Tibial artery (tissue), 4 donors: Measurements from ENCODE around the gene ACTL6B.

ENCODE experiments used
- DNase-seq, 2 donors: peaks; one replicate each; pipeline ENCODE4 v3.0.0-alpha.2; 2019
- H3K27ac ChIP-seq, 2 donors: fragments of 200-600 bp; sonication (generic) in 1 of 2; 1 replicate in 1 of 2; 2 replicates in 1 of 2; pipeline ENCODE4 v1.5.1; 2018 to 2019; ENCODE audit warnings: mild to moderate bottlenecking in 1 of 2
- H3K27me3 ChIP-seq, 2 donors: fragments of 200-600 bp; sonication (generic) in 1 of 2; one replicate each; pipeline versions ENCODE4 v1.5.1 to v1.6.0; 2016 to 2019
- H3K36me3 ChIP-seq, 3 donors: fragments of 200-600 bp; sonication (generic) in 2 of 3; one replicate each; pipeline ENCODE4 v1.5.1; 2016 to 2019; ENCODE audit warnings: mild to moderate bottlenecking in 2 of 3
- H3K4me1 ChIP-seq, 4 donors: fragments of 200-600 bp; sonication (generic) in 2 of 4; 1 replicate in 3 of 4; 2 replicates in 1 of 4; pipeline ENCODE4 v1.5.1; 2016 to 2019
- H3K4me3 ChIP-seq, 2 donors: fragments of 200-600 bp; sonication (generic) in 1 of 2; 1 replicate in 1 of 2; 2 replicates in 1 of 2; pipeline ENCODE4 v1.5.1; 2018 to 2019; ENCODE audit warnings: mild to moderate bottlenecking in 2 of 2
- H3K9me3 ChIP-seq, 3 donors: fragments of 200-600 bp; sonication (generic) in 1 of 3; one replicate each; pipeline ENCODE4 v1.5.1; 2016 to 2019
- intact Hi-C: fragments of 100-400 bp; cut with DNase I; formaldehyde crosslinking; loops from one replicate; pipeline ENCODE4 v1.15.0; 2023; ENCODE audit warnings: low total_unique reads
- TF ChIP-seq, protein P1 (sequence below), 2 experiments: fragments of 200-600 bp in 1 of 2; fragments of 450-650 bp in 1 of 2; IDR thresholded peaks; one replicate each; pipeline ENCODE4 v1.5.1; 2017 to 2019; ENCODE audit warnings: antibody characterized with exemption in 2 of 2, mild to moderate bottlenecking in 1 of 2, moderate library complexity in 1 of 2

ACTL6B gene

DNA sequence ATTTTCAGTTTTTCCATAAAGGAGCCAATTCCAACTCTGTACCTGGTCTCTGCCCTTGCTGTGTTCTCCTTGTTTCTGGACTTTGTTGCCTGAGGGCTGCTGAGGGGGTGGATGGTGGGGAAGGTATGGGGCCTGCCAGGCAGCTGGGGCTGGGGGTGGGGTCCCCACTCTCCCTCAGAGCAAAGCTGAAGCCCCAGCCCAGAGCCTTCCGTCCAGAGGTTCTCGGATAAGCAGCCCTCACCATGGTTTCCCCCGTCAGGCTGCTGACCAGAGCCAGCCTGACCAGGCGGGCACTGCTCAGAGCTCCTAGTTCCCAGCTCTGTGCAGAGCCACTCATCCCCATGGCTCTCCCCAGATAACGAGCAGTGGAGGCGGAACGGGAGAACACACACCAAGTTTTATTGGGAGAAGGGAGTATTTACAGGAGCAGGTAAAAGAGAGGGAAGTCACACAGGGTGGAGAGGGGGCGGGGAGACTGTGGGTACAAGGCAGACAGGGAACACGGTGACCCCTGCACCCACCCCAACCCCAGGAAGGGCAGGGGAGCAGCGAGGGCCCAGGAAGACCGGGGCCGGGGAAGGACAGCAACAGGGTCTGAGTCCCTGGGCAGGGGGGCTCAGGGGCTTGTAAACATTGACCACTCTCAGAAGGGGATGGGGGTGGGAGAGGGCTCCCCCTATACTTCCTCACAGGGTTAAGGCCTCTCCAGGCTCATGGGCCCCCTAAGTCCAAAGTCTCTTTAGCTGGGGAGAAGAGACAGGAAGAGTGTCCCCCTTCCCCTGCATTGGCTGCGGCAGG lies 23.1 kb upstream of the ACTL6B start:
- Histone ChIP-seq H3K4me3 (no peak overlapping the region), H3K27ac (peak overlapping the region; percentile 50 to 51), H3K36me3 (peaks cover 59 to 79% (median 73%) of the 10 kb centered on the region in 3 donors), H3K27me3 (no peaks in the 10 kb centered on the region), H3K4me1 (peaks cover 0 to 32% (median 12%) of the 10 kb centered on the region in 4 donors), H3K9me3 (no peaks in the 10 kb centered on the region)
- TF ChIP-seq, protein P1, sequence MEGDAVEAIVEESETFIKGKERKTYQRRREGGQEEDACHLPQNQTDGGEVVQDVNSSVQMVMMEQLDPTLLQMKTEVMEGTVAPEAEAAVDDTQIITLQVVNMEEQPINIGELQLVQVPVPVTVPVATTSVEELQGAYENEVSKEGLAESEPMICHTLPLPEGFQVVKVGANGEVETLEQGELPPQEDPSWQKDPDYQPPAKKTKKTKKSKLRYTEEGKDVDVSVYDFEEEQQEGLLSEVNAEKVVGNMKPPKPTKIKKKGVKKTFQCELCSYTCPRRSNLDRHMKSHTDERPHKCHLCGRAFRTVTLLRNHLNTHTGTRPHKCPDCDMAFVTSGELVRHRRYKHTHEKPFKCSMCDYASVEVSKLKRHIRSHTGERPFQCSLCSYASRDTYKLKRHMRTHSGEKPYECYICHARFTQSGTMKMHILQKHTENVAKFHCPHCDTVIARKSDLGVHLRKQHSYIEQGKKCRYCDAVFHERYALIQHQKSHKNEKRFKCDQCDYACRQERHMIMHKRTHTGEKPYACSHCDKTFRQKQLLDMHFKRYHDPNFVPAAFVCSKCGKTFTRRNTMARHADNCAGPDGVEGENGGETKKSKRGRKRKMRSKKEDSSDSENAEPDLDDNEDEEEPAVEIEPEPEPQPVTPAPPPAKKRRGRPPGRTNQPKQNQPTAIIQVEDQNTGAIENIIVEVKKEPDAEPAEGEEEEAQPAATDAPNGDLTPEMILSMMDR (IDR thresholded peaks at IDR 0.05): no peak
- DNase-seq: no peak
- intact Hi-C loops: loop anchor here (5.0 to 10.0 kb wide), 2 partner anchors 92 to 205 kb away; partner anchors contain the start of genes FBXO24, LRCH4 and TSC22D4

DNA sequence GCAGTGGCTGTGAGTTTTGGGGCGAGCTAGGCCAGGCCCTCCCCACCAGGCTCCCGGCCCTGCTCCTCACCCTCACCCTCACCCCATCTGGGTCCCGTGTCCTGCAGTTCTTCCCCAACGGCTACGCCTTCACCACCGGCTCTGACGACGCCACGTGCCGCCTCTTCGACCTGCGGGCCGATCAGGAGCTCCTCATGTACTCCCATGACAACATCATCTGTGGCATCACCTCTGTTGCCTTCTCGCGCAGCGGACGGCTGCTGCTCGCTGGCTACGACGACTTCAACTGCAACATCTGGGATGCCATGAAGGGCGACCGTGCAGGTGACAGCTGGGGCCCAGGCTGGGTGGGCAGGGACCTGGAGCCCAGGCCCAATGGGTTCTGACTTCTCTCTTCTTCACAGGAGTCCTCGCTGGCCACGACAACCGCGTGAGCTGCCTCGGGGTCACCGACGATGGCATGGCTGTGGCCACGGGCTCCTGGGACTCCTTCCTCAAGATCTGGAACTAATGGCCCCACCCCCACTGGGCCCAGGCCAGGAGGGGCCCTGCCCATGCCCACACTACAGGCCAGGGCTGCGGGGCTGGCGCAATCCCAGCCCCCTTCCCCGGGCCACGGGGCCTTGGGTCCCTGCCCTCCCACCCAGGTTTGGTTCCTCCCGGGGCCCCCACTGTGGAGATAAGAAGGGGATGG lies 22.2 kb upstream of the ACTL6B start:
- H3K36me3 ChIP-seq: peaks cover 50 to 70% (median 65%) of the 10 kb centered on the region in 3 donors
- intact Hi-C loops: loop anchor here (5.0 to 10.0 kb wide), 2 partner anchors 91 to 204 kb away; partner anchors contain the start of genes FBXO24, LRCH4 and TSC22D4
- H3K27ac ChIP-seq: peak overlapping the region; percentile 10 to 39
- no peak overlapping the region for H3K4me3 ChIP-seq
- H3K9me3 ChIP-seq: no peaks in the 10 kb centered on the region
- TF ChIP-seq, protein P1 (IDR thresholded peaks at IDR 0.05): no peak
- H3K4me1 ChIP-seq: peaks cover 0 to 32% (median 12%) of the 10 kb centered on the region in 4 donors
- DNase-seq: no peak
- no peaks in the 10 kb centered on the region for H3K27me3 ChIP-seq

DNA sequence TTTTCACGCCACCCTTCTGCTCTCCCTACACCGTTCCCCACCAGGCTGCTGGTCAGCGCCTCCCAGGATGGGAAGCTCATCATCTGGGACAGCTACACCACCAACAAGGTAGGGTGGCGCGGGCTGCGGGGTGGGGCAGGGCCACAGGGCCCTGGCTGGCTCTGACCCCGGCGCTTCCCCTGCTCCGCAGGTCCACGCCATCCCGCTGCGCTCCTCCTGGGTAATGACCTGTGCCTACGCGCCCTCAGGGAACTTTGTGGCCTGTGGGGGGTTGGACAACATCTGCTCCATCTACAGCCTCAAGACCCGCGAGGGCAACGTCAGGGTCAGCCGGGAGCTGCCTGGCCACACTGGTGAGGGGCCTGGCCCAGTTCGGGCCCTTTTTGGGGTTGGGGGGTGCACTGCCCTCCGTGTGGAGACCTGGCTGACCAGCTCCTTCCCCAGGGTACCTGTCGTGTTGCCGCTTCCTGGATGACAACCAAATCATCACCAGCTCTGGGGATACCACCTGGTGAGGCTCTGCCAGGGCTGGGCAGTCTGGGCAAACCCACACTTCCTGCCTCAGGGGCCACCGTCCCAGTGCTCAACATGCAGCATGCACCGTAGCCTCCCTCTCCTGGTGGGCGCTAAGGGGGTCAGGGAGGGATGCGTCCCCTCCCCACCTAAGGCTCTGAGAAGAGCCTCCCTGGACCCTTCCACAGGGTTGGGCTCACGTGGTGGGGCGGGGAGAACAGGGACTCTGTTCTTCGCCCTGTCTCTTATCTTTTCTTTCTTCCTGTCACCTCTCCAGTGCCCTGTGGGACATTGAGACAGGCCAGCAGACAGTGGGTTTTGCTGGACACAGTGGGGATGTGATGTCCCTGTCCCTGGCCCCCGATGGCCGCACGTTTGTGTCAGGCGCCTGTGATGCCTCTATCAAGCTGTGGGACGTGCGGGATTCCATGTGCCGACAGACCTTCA lies 21.3 kb upstream of the ACTL6B start:
- Histone ChIP-seq H3K9me3 (no peaks in the 10 kb centered on the region), H3K27me3 (no peaks in the 10 kb centered on the region), H3K36me3 (peaks cover 42 to 62% (median 56%) of the 10 kb centered on the region in 3 donors), H3K27ac (no peak overlapping the region), H3K4me1 (peaks cover 0 to 36% (median 14%) of the 10 kb centered on the region in 4 donors), H3K4me3 (no peak overlapping the region)
- no peak for DNase-seq
- TF ChIP-seq, protein P1 (IDR thresholded peaks at IDR 0.05): no peak
- intact Hi-C loops: loop anchor here (5.0 to 10.0 kb wide), 2 partner anchors 90 to 203 kb away; partner anchors contain the start of genes FBXO24, LRCH4 and TSC22D4

DNA sequence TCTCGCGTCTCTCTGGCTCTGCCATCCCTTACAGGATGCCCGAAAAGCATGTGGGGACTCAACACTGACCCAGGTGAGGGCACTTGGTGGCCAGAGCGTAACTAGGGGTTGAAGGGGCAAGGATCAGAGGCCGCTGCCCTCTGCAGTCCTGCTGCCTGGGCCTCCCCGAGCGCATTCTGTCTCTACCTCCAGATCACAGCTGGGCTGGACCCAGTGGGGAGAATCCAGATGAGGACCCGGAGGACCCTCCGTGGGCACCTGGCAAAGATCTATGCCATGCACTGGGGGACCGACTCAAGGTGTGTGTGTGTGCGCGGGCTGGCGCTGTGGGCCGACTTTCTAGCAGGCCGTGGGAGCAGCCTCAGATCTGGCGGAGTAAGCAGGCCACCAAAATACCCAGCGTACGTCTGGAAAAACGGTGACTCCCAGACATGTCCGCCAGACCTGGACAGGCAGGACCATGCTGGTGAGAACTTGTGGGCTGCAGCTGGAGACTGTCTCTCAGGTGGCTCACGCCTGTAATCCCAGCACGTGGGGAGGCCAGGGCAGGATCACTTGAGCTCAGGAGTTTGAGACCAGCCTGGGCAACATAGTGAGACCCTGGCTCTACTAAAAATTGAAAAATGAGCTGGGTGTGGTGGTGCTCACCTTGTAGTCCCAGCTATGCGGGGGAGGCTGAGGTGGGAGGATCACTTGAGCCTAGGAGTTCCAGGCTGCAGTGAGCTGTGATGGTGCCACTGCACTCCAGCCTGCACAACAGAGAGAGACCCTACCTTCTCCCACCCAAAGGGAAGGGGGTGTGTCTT lies 20.5 kb upstream of the ACTL6B start:
- TF ChIP-seq, protein P1 (IDR thresholded peaks at IDR 0.05): no peak
- peak overlapping the region; percentile 98 to 99 for H3K4me3 ChIP-seq
- H3K36me3 ChIP-seq: peaks cover 33 to 53% (median 47%) of the 10 kb centered on the region in 3 donors
- H3K9me3 ChIP-seq: no peaks in the 10 kb centered on the region
- DNase-seq: no peak
- peak overlapping the region; percentile 99 to 100 for H3K27ac ChIP-seq
- H3K27me3 ChIP-seq: no peaks in the 10 kb centered on the region
- H3K4me1 ChIP-seq: peaks cover 0 to 36% (median 14%) of the 10 kb centered on the region in 4 donors
- intact Hi-C loops: loop anchor here (5.0 to 10.0 kb wide), 2 partner anchors 89 to 202 kb away; partner anchors contain the start of genes FBXO24, LRCH4 and TSC22D4
